Stimulated activated CD4-positive, alpha-beta T cell treated with anti-CD3 and anti-CD28 coated beads, Interleukin-1b, Interleukin-23, amount 100 ng/mL, for 1 hour (primary cell): ENCODE measurements around the gene MYO1A.
"Not testable (repeated sequence)": the region's sequence is repeated elsewhere in the genome, so short reads cannot be mapped to it uniquely, and the experiment has no call there.

Experiments used
- DNase-seq, 2 donors: peaks; one replicate each; pipeline ENCODE4 v3.0.0-alpha.2; 2020; ENCODE audit warnings: low read depth in 2 of 2

The MYO1A gene

GRCh38 chr12:57046947-57047890 is 2.7 kb downstream of the MYO1A start:
- DNase-seq: no peak

DNA sequence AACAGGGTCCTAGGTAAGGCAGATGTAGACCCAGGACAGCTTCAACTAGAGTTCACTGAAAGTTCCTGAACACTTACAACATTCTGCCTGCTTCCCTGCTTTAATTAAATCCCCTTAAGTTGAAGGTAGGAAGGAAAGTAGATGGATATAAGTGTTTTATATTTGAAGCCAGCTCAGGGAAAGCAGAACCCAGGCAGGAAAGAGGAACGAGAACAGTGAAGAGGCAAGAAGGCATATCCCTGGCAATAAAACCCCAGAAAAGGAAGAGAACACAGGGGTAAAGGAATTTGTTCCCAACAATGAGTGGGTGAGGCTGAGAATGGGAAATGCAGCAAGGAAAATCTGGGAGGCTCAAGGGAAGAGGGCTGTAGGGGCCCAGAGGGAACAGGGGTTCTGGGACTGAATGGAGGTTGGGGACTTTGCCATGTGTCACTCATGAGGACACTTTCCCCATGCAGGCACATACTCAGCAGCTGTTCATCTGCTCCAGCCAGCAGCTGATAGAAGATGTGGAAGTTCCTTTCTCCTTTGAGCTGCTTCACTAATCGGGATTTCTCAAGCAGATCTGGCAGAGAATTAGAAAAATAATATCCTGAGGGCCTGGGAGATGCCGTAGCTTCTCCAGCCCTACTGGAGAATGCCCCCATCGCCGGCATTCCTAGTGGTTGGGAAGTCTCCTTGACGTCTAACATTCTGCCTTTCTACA is 3.7 kb downstream of the MYO1A start:
- no peak for DNase-seq

GRCh38 chr12:57044889-57045288 is 5.0 kb downstream of the MYO1A start:
- DNase-seq: no peak

DNA sequence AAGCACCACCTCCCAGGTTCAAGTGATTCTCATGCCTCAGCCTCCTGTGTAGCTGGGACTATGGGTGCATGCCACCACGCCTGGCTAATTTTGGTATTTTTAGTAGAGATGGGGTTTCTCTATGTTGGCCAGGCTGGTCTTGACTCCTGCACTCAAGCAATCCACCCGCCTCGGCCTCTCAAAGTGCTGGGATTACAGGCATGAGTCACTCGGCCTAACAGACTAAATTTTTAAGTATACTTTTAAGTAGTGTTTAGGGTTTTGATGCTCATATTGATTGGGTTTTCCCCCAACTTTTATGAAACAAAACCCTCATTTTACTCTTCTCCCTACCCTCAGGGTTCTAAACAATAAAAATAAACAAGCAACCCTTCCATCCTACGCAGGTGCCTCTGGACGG is 5.5 kb downstream of the MYO1A start:
- DNase-seq: no peak

DNA sequence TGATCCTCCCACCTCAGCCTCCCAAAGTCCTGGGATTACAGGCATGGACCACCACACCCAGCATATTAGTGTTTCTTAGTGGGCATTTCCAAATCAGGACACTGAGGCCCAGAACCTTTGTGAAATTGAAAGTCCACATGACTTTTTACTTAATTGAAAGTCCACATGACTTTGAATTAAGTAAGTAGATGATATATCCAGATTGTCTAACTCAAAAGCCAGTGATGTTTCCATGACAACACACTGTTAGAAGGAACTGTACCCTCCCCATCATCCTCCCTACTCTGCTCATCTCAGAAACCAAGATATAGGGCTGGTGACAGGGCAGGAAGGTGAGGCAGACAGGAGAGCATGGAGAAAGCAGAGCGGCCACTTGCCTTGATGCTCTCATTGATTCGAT is 7.2 kb downstream of the MYO1A start:
- DNase-seq: no peak

GRCh38 chr12:57040750-57041149 is 9.2 kb downstream of the MYO1A start:
- no peak for DNase-seq

- no peak for DNase-seq
Observed at GRCh38 chr12:57040211-57040610, 9.7 kb downstream of the MYO1A start.

- no peak for DNase-seq
Observed at GRCh38 chr12:57039016-57039798, 10.7 kb downstream of the MYO1A start.

GRCh38 chr12:57037264-57037663 is 12.7 kb downstream of the MYO1A start:
- DNase-seq: no peak

GRCh38 chr12:57033431-57033830 is 16.5 kb downstream of the MYO1A start:
- no peak for DNase-seq

GRCh38 chr12:57031789-57032188 is 18.1 kb downstream of the MYO1A start:
- DNase-seq: no peak

DNA sequence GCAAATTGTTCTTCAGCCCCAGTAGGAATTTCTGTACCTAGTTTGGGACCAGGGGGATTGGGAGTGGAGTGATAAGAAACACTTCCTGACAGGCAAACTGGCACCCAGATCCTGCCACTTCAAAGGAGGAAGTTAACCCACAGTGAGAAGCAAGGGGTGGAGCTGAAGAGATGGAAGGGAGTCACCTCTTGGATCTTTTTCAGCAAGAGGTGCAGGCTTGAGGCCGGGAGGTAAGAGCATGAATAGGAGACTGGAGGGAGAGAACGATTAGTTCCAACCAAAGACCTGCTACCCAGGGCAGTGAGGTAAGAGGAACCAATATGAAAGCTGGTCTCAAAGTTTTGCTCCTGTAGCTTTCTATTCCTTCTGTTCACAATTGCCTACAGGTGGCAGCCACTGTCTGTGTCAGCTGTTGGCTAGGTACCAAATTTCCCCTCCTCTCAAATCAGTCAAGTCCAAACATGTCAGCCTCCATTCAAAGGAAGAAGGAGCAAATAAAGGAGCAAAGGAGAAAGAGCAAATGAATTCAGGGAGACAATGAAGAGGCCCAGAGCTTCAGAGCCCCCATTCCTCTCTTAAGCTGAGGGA is 18.7 kb downstream of the MYO1A start:
- no peak for DNase-seq

DNA sequence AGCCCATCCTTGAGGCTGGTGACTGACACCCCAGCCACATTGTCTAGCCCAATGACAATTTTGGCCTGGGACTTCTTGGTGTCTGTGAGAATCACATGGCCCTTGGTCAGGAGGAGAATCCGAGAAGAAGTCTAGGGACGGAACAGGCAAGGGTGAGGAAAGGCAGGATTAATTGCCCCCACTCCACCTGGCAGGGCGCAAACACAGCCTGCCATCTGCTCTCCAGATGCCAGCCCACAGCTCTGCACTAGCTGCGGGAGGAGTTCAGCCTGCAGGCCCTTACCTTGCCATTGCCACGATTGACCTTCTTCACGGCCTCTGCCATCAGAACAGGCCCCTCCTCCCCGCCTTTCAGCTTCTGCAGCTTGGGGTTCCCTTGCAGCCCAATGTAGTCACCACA is 20.5 kb downstream of the MYO1A start:
- no peak for DNase-seq

- DNase-seq: no peak
Observed at GRCh38 chr12:57027805-57028153, 22.1 kb downstream of the MYO1A start.

DNA sequence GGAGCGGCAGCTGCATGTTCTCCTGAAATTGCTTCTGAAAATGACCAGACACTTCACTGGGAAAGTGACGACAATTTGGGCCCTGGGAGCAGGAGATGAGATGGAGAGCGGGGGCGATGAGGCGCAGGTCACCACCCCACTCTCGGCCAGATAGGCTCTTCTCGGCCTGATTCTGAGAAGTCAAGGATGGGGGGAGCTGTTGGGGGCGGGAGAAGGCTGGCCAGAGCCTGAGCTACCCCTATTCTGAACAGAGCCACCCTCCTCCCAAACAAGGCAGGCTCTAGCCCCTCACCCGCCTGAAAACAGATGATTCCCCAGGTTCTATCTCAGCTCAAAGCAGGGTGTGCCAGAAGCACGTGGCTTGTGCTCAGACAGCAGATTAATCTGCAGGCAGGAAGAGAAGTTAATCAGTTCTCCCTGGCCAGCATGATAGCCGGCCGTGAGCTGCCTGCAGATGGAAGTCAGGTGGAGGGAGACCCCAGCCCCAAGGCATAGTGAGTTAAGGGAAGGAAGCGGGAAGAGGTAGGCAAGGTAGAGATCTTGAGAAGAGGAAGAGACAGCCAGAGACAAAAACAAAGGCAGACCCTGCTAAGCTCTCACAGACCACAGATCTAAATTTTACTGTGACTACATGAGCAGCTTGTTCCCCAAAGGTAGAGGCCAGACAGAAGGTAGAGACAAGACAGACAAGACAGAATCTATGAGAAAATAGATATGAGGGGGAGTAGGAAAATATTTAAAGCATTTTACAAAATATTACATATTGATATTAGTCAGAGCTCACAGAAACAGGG is 22.7 kb downstream of the MYO1A start:
- no peak for DNase-seq

DNA sequence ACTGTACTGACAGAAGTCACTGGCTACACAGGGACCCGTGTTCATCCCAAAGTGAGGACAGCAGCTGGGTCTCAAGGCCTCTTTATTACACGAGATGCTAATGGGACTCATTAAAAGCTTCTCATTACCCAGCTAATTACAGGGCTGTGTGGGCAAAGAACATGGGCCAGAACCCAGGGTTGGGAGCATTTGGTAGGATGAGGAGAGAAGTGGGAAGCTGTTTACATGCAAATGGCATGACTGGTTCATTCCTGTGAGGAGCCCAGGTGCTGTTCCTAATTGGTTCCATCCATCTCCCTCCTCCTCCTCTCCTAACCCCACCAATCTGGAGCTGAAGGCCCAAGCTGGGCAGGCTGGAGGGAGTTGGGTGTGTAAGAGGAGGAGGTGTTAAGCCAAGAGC is 24.7 kb downstream of the MYO1A start:
- DNase-seq: no peak

- not testable (repeated sequence) for DNase-seq
Observed at GRCh38 chr12:57022324-57022723, 27.6 kb downstream of the MYO1A start.

GRCh38 chr12:57019983-57020719 is 29.8 kb downstream of the MYO1A start:
- DNase-seq: no peak

DNA sequence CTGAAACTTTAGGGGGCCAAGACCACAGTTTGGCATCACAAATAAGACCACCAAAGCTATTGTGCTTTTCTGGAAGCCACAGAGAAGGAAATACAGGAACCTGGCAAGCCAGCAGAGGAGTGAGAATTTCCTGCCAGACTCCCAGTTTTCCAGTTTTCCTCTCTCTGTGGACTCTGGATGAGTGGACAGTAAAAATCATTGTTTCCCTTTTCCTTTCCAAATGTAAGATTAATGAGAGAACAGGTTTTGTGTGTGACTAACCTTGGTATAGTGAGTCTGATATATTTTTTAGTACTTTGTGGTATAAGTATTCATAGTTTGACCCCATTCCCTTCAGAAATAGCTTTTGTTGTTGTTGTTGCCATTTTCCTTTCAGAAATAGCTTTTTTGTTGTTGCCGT is 31.0 kb downstream of the MYO1A start:
- DNase-seq: no peak

DNA sequence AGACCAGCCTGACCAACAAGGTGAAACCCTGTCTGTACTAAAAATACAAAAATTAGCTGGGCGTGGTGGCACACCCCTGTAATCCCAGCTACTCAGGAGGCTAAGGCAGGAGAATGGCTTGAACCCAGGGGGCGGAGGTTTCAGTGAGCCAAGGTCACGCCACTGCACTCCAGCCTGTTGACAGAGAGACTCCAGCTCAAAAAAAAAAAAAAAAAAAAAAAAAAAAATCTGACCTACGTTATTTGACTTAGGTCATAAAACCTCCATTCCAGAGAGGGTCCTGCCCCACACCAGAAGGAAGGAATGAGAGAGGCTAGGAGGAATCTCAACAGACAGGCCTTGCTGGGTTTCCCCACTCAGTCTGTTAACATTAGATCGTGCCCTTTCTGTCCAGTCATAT is 31.6 kb downstream of the MYO1A start:
- DNase-seq: not testable (repeated sequence)
